GM18502 (cell line): ENCODE data around the gene VN1R2.
"Not testable (repeated sequence)": the region's sequence is repeated elsewhere in the genome, so short reads cannot be mapped to it uniquely, and the experiment has no call there.

Source experiments
- ATAC-seq: cut with Tn5 transposase; IDR thresholded peaks from one replicate; pipeline ENCODE4 v1.9.1; 2021; ENCODE audit warnings: mild to moderate bottlenecking; ENCODE audit not compliant: unreplicated experiment, poor library complexity

Gene VN1R2

GRCh38 chr19:53257715-53258342 is at the start of gene VN1R2:
VN1R2 (plus strand) TSS chr19:53258292; CDS start chr19:53258376, 84 bp downstream.
- ATAC-seq = not testable (repeated sequence)

DNA sequence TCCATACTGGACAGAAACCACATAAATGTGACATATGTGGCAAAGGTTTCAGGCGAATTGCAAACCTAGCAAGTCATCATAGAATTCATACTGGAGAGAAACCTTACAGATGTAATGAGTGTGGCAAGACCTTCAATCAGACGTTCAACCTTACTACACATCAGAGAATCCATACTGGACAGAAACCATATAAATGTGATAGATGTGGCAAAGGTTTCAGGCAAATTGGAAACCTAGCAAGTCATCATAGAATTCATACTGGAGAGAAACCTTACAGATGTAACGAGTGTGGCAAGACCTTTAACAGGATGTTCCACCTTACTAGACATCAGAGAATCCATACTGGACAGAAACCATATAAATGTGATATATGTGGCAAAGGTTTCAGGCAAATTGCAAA is 46.5 kb upstream of the VN1R2 start:
- ATAC-seq = not testable (repeated sequence)

DNA sequence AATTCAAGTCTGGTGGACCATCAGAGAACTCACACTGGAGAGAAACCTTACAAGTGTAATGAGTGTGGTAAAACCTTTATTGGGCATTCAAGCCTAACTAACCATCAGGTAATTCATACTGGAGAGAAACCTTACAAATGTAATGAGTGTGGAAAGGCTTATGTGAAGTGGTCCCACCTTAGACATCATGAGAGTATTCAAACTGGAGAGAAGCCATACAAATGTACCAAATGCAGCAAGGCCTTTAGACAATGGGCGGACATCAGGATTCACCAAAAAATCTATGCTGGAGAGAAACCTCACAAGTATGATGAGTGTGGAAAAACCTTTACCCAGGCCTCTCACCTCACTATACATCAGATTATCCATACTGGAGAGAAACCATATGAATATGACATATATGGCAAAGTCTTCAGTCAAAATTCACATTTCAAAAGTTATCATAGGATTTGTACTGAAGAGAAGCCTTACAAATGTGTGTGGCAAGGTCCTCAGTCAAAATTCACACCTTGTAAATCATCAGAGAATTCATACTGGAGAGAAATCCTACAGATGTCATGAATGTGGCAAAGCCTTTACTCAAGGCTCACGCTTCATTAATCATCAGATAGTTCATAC is 45.3 kb upstream of the VN1R2 start:
- no peak for ATAC-seq

GRCh38 chr19:53222716-53223115 is 35.4 kb upstream of the VN1R2 start:
- not testable (repeated sequence) for ATAC-seq

DNA sequence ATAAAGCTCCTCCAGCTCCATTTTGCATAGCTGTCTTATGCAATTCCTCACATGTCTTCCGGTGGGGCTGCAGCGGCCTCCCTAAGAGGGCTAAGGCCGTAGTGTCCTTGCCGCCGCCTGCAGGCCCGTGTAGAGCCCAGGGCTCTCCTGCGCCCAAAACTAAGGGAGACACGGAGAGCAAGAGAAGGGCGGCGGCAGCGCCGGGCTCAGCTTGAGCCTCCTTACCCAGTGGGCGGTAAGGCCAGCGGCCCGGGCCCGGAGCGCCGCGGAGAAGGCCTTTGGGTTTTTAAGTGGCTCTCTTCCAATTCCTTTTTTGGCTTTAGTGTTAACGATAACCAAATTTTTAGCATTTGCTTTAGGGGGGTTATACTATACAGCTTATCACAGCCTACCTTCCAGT is 33.5 kb upstream of the VN1R2 start:
- ATAC-seq = no peak

GRCh38 chr19:53237114-53237777 is 20.8 kb upstream of the VN1R2 start:
- ATAC-seq = no peak

DNA sequence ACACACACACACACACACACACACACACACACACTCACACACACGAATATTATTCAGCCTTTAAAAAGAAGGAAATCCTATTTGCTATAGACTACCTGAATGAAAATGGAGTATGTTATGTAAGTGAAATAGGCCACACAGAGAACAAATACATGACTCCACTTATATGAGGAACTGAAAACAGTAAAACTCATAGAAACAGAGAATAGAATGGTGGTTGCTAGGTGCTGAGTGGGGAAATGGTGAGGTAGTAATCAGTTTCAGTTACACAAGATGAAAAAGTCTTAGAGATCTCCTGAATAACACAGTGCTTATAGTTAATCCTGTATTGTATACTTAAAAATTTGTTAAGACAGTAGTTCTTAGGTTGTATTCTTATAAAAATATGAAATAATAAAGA is 11.6 kb upstream of the VN1R2 start:
- no peak for ATAC-seq

GRCh38 chr19:53254411-53255341 is 3.4 kb upstream of the VN1R2 start, which contains the start of gene ZNF677:
ZNF677 (minus strand) TSS chr19:53254873; CDS start chr19:53251550, 3,323 bp downstream.
- no peak for ATAC-seq

- not testable (repeated sequence) for ATAC-seq
Observed at GRCh38 chr19:53267623-53268022, 9.5 kb downstream of the VN1R2 start, which contains the start of gene VN1R4. VN1R4 (minus strand) TSS chr19:53267723; CDS start chr19:53267665, 58 bp downstream.

DNA sequence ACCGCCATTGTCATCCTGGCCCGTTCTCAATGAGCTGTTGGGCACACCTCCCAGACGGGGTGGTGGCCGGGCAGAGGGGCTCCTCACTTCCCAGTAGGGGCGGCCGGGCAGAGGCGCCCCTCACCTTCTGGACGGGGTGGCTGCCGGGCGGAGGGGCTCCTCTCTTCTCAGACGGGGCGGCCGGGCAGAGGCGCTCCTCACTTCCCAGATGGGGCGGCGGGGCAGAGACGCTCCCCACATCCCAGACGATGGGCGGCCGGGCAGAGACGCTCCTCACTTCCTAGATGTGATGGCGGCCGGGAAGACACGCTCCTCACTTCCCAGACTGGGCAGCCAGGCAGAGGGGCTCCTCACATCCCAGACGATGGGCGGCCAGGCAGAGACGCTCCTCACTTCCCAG is 11.8 kb downstream of the VN1R2 start:
- ATAC-seq = not testable (repeated sequence)

DNA sequence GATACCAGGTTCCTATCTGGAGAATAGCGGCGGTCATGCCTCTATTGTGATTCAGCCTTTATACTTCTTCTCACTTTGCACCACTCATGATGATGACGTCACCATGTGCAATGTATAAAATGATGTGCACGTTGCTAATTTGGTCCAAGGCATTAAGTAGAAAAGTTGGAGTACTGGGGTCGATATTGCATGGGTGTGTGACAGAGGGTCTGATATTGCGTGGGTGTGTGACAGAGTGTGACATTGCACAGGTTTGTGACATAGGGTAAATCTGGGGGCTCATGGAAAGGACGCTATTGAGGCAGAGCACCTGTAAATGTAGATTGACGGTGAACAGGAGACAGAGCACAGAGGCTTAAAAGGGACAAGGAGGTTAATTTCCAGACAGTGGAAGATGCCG is 14.0 kb downstream of the VN1R2 start:
- no peak for ATAC-seq

DNA sequence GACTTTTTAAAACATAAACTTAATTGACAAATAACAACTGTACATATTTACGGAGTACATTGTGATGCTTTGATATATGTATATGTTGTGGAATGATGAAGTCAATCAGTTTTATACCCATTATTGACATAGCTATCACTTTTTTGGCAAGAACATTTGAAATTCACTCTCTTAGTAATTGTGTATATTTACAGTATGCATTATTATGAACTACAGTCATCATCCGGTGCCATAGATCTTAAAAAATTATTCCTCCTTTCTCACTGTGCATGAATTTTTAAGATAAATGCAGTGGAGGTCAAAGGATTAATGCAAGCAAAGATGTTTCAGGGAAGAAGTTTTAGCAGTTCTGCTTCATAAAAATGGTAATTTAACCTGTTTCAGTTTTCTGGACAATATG is 17.4 kb downstream of the VN1R2 start:
- no peak for ATAC-seq

DNA sequence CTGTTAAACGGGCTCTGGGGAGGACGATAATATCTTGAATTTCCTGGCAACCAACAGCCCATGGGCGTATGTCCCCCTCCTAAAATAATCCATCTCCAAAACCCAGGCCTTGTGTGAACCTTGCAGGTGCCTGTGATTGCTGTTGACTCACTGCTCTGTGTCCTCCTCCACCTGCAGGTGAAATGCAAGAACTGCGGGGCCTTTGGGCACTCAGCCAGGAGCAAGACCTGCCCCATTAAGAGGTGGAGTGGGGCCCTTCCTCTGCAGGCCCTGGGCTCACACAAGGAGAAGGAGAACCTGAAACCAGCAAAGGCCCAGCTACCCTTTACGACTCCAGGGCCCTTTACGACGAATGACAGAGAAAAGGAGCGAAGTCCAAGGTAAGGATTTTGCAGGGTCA is 23.9 kb downstream of the VN1R2 start:
- ATAC-seq = not testable (repeated sequence)

DNA sequence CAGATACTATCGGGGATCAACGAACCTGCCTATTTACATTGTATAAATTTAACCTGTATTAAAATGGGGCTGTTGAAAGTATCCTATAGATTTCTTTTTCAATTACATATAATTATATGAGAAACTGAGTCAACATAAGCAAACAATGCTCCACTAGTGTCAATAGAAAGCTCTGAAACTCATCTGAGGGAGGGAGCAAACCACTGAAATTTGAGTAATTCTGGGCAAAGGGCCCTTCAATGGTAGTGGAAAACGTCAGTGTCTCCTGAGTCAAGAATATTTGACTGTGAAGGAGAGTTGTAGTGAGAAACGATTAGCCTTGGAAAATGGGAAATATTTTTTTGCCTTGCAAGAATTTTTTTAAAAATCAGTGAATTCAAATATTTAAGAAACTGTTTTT is 27.0 kb downstream of the VN1R2 start:
- ATAC-seq = no peak

- ATAC-seq = no peak
Observed at GRCh38 chr19:53290758-53291549, 32.9 kb downstream of the VN1R2 start.

GRCh38 chr19:53294786-53295441 is 36.8 kb downstream of the VN1R2 start:
- no peak for ATAC-seq

GRCh38 chr19:53301341-53301740 is 43.2 kb downstream of the VN1R2 start:
- not testable (repeated sequence) for ATAC-seq

DNA sequence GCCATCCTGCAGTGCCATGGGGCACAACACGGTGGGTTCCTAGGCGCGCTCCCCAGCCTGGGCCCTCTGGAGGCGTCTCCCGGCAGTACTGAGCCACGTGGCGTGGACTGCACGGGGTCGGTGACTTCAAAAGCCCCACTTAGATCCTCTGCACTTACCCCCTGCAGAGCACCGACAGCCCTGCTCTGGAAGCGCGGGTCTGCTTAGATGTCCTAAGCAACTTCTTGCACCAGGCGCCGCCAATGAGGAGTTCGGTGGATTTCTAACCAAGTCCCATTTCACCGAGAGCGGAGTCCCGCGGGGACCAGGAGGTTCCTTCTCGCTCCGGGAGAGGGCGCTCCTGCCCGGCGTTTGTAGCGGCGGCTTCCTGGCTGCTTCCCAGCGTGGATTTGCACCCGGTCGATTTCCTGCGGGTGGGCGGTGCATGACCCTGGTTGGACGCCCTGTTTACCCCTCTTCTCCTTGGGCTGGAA is 50.3 kb downstream of the VN1R2 start:
- ATAC-seq = no peak
